ENCODE measurements around the gene SAP30. TPM values are rescaled to one million over a fixed set of nuclear protein-coding genes. Genes with fewer than 3 reads are reported as not detected.

The SAP30 gene
- total RNA-seq, 1 donor from 2014 or later = 9.3 TPM

DNA sequence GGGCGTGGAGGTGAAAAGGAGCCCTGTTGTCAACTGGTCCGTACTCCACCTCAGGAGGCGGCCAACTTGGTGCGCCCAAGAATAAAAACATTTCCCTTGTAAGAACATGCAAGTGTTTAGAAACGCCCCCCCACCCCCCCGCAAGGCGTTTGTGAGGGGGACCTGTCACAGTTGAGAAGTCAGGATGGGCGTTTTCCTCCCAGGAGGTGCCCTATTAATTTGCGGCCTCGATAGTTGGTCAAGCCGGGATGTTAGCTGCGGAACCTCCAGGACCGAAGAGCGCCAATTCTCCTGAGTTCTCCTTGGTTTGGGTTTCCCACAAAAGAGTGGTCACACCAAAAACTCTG is 651 bp upstream of the SAP30 start:
- TF ChIP-seq CTCF (IDR thresholded peaks at IDR 0.05) = no peak
- intact Hi-C loops (cut with DNase I) = loop anchor here (1.0 to 5.0 kb wide), 3 partner anchors 36 to 913 kb away; partner anchors contain the start of genes CEP44, FBXO8 and HMGB2
- peaks cover 0 to 3% of the 10 kb centered on the region in 2 donors for H3K36me3 ChIP-seq
- H3K27ac ChIP-seq = peak overlapping the region; percentile 92 to 97
- DNase-seq (ENCODE audit: low spot score in 2 of 2) = peak; percentile 56 to 92
- H3K4me3 ChIP-seq = peak overlapping the region; percentile 77 to 79
- H3K4me1 ChIP-seq = peaks cover 3 to 16% of the 10 kb centered on the region in 2 donors
- no peaks in the 10 kb centered on the region for H3K27me3 ChIP-seq
- no peaks in the 10 kb centered on the region for H3K9me3 ChIP-seq

DNA sequence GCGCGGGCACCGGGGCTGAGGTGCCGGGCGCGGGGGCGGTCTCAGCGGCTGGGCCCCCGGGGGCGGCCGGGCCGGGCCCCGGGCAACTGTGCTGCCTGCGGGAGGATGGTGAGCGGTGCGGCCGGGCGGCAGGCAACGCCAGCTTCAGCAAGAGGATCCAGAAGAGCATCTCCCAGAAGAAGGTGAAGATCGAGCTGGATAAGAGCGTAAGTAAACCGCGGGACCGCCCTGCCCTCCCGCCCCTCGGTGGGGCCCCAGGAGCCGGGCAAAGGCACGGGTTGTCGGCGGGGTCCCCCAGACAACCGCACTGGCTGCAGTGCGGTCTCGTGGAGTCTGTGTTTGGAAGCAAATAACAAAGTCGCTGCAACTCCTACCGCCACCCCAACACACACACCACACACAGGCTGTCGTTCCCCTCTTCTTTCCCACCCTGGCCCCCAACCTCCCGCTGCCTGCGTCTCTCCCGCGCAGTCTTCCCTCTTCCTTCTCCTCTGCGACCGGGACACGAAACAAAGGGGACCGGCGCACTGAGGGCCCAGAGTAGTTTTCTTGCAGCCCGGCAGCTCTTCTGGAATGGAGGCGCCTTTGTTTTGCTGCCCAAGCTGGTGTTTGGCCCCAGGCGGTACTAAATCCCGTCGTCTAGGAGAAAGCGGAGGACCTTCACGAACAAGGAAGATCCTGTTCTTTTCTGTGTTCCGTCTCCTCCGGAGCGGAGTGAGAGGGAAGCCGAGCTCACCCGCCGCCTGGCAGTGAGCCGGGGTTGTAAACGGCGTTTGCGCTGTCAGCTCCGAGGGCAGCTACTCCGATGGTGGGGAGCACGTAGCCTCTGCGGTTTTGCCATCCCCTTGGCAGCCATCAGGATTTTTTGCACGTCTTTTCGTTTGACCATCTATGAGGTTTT is 788 bp downstream of the SAP30 start:
- H3K36me3 ChIP-seq = peaks cover 0 to 3% of the 10 kb centered on the region in 2 donors
- peak overlapping the region; percentile 87 to 92 for H3K27ac ChIP-seq
- H3K9me3 ChIP-seq = no peaks in the 10 kb centered on the region
- TF ChIP-seq CTCF (IDR thresholded peaks at IDR 0.05) = no peak
- H3K4me3 ChIP-seq = peak overlapping the region; percentile 77 to 79
- peak in 1 of 2 donors; percentile 82 for DNase-seq (ENCODE audit: low spot score in 2 of 2)
- peaks cover 3 to 25% of the 10 kb centered on the region in 2 donors for H3K4me1 ChIP-seq
- no peaks in the 10 kb centered on the region for H3K27me3 ChIP-seq
- intact Hi-C loops (cut with DNase I) = loop anchor here (1.0 to 5.0 kb wide), 2 partner anchors 28 to 46 kb away; partner anchors contain the start of gene SCRG1

DNA sequence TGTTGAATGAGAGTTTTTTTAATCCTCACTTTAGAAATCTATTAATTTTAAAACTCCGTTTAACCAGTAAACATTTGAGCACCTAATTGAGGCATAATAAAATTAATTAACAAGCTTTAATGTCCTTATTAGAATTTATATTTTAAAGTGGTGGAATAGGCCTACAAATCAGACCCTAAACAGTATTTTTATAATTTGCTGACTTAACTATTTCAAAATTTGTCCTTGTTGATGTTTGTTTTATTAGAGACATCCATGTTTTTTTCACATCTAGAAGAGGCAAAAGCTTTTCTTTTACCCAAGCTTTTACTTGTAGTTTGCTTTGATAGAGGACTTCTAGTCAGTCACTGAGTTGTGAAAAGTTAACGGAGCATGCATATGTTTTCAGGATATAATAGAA is 3.8 kb downstream of the SAP30 start:
- Histone ChIP-seq H3K36me3 (peaks cover 0 to 3% of the 10 kb centered on the region in 2 donors), H3K27ac (peak overlapping the region; percentile 27 to 87), H3K9me3 (no peaks in the 10 kb centered on the region), H3K27me3 (no peaks in the 10 kb centered on the region), H3K4me1 (peaks cover 3 to 17% of the 10 kb centered on the region in 2 donors), H3K4me3 (peak overlapping the region in 1 of 2 donors; percentile 79)
- intact Hi-C loops (cut with DNase I) = loop anchor here (5.0 kb wide), 1 partner anchor 43 kb away; no protein-coding TSS in a partner anchor
- no peak for DNase-seq (ENCODE audit: low spot score in 2 of 2)
- no peak for TF ChIP-seq CTCF (IDR thresholded peaks at IDR 0.05)

DNA sequence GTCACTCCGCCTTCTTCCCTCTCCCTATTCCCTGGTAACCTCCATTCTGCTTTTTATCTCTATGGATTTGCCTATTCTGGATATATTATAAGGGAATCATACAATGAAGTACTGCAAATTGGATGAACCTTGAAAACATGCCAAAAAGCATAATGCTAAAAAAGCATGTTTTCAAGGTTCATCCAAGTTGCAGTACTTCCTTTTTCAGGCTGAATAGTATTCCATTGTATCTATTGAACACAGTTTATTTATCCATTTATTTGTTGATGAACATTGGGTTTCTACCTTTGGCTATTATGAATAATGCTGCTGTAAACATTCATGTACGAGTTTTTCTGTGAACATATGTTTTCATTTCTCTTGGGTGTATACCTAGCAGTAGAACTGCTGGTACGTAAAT is 9.2 kb downstream of the SAP30 start:
- H3K36me3 ChIP-seq = peaks cover 0 to 2% of the 10 kb centered on the region in 2 donors
- H3K27me3 ChIP-seq = no peaks in the 10 kb centered on the region
- no peak for TF ChIP-seq CTCF (IDR thresholded peaks at IDR 0.05)
- intact Hi-C loops (cut with DNase I) = no loop called here
- peaks cover 2 to 15% of the 10 kb centered on the region in 2 donors for H3K4me1 ChIP-seq
- DNase-seq (ENCODE audit: low spot score in 2 of 2) = no peak
- H3K9me3 ChIP-seq = no peaks in the 10 kb centered on the region
- H3K27ac ChIP-seq = no peak overlapping the region
- H3K4me3 ChIP-seq = no peak overlapping the region

GRCh38 chr4:173380987-173381386 is 10.2 kb downstream of the SAP30 start:
- H3K27me3 ChIP-seq = no peaks in the 10 kb centered on the region
- TF ChIP-seq CTCF (IDR thresholded peaks at IDR 0.05) = no peak
- peak overlapping the region; percentile 7 to 17 for H3K27ac ChIP-seq
- peaks cover 2 to 9% of the 10 kb centered on the region in 2 donors for H3K4me1 ChIP-seq
- no peaks in the 10 kb centered on the region for H3K9me3 ChIP-seq
- intact Hi-C loops (cut with DNase I) = no loop called here
- H3K36me3 ChIP-seq = peaks cover 0 to 2% of the 10 kb centered on the region in 2 donors
- H3K4me3 ChIP-seq = no peak overlapping the region
- DNase-seq (ENCODE audit: low spot score in 2 of 2) = no peak

All from ascending aorta (tissue), 2 donors.